ENCODE measurements around the gene LENG8.
A peak's percentile ranks its signal among the peaks of the same experiment; 100 is the strongest.

LENG8 gene

GRCh38 chr19:54448774-54449700 is at the start of gene LENG8:
LENG8 (plus strand) TSS chr19:54449199; CDS start chr19:54451345, 2,146 bp downstream.
- Histone ChIP-seq H3K27me3 (ENCODE audit: insufficient read depth, low read length, poor library complexity) (no peaks in the 10 kb centered on the region), H3K79me2 (ENCODE audit: insufficient read depth, low read length) (peaks cover 85% of the 10 kb centered on the region), H3K4me3 (ENCODE audit: low read depth in 1 of 2, low read length in 2 of 2) (peak within 1 kb of the TSS; percentile 75 to 99), H3K4me2 (ENCODE audit: insufficient read depth, low read length) (peak within 1 kb of the TSS; percentile 99), H3K36me3 (ENCODE audit: insufficient read depth, low read length) (peaks cover 61% of the 10 kb centered on the region), H2AFZ (ENCODE audit: low read depth, low read length) (peak within 1 kb of the TSS; percentile 97), H4K20me1 (ENCODE audit: insufficient read depth, low read length) (peaks cover 47% of the 10 kb centered on the region), H3K4me1 (ENCODE audit: insufficient read depth, low read length) (peaks cover 47% of the 10 kb centered on the region), H3K9me3 (ENCODE audit: insufficient read depth, low read length, severe bottlenecking) (no peaks in the 10 kb centered on the region), H3K9ac (ENCODE audit: low read depth, low read length) (peak within 1 kb of the TSS; percentile 71), H3K27ac (ENCODE audit: low read length) (peak within 1 kb of the TSS; percentile 97)
- peak; percentile 97 for DNase-seq
- TF ChIP-seq EZH2 (IDR thresholded peaks at IDR 0.05; ENCODE audit: borderline replicate concordance, low read depth, low read length, severe bottlenecking) (no peak), CTCF (IDR thresholded peaks at IDR 0.05; ENCODE audit: borderline replicate concordance, extremely low read depth, low read length, poor library complexity, severe bottlenecking) (peak; percentile 5)
- ATAC-seq (ENCODE audit: insufficient read depth, low read depth): peak; percentile 91

GRCh38 chr19:54400913-54401312 is 48.1 kb upstream of the LENG8 start:
- ATAC-seq (ENCODE audit: insufficient read depth, low read depth): no peak
- TF ChIP-seq CTCF (IDR thresholded peaks at IDR 0.05; ENCODE audit: borderline replicate concordance, extremely low read depth, low read length, poor library complexity, severe bottlenecking) (no peak), EZH2 (IDR thresholded peaks at IDR 0.05; ENCODE audit: borderline replicate concordance, low read depth, low read length, severe bottlenecking) (no peak)
- H3K9me3 ChIP-seq (ENCODE audit: insufficient read depth, low read length, severe bottlenecking): no peaks in the 10 kb centered on the region
- no peaks in the 10 kb centered on the region for H3K79me2 ChIP-seq (ENCODE audit: insufficient read depth, low read length)
- H4K20me1 ChIP-seq (ENCODE audit: insufficient read depth, low read length): no peaks in the 10 kb centered on the region
- H3K4me1 ChIP-seq (ENCODE audit: insufficient read depth, low read length): no peaks in the 10 kb centered on the region
- H2AFZ ChIP-seq (ENCODE audit: low read depth, low read length): no peak overlapping the region
- H3K4me3 ChIP-seq (ENCODE audit: low read depth in 1 of 2, low read length in 2 of 2): no peak overlapping the region
- H3K27ac ChIP-seq (ENCODE audit: low read length): no peak overlapping the region
- DNase-seq: no peak
- H3K4me2 ChIP-seq (ENCODE audit: insufficient read depth, low read length): no peak overlapping the region
- no peaks in the 10 kb centered on the region for H3K36me3 ChIP-seq (ENCODE audit: insufficient read depth, low read length)
- no peak overlapping the region for H3K9ac ChIP-seq (ENCODE audit: low read depth, low read length)
- no peaks in the 10 kb centered on the region for H3K27me3 ChIP-seq (ENCODE audit: insufficient read depth, low read length, poor library complexity)

- H3K27ac ChIP-seq (ENCODE audit: low read length): no peak overlapping the region
- H2AFZ ChIP-seq (ENCODE audit: low read depth, low read length): no peak overlapping the region
- H3K9ac ChIP-seq (ENCODE audit: low read depth, low read length): no peak overlapping the region
- peaks cover 2% of the 10 kb centered on the region for H3K9me3 ChIP-seq (ENCODE audit: insufficient read depth, low read length, severe bottlenecking)
- H3K27me3 ChIP-seq (ENCODE audit: insufficient read depth, low read length, poor library complexity): no peaks in the 10 kb centered on the region
- H3K4me2 ChIP-seq (ENCODE audit: insufficient read depth, low read length): no peak overlapping the region
- no peaks in the 10 kb centered on the region for H3K4me1 ChIP-seq (ENCODE audit: insufficient read depth, low read length)
- ATAC-seq (ENCODE audit: insufficient read depth, low read depth): no peak
- no peak for TF ChIP-seq EZH2 (IDR thresholded peaks at IDR 0.05; ENCODE audit: borderline replicate concordance, low read depth, low read length, severe bottlenecking)
- TF ChIP-seq CTCF (IDR thresholded peaks at IDR 0.05; ENCODE audit: borderline replicate concordance, extremely low read depth, low read length, poor library complexity, severe bottlenecking): no peak
- DNase-seq: no peak
- H3K36me3 ChIP-seq (ENCODE audit: insufficient read depth, low read length): no peaks in the 10 kb centered on the region
- H3K4me3 ChIP-seq (ENCODE audit: low read depth in 1 of 2, low read length in 2 of 2): no peak overlapping the region
- no peaks in the 10 kb centered on the region for H4K20me1 ChIP-seq (ENCODE audit: insufficient read depth, low read length)
- no peaks in the 10 kb centered on the region for H3K79me2 ChIP-seq (ENCODE audit: insufficient read depth, low read length)
These were observed 45.9 kb upstream of the LENG8 start for GRCh38 chr19:54403054-54403453.
